Spleen (tissue), 7 donors: ENCODE measurements around the gene LCN10.

Experiments used
- CTCF ChIP-seq, 11 experiments: fragments of 200-600 bp in 7 of 11; fragments of 450-650 bp in 4 of 11; sonication (generic) in 4 of 11; IDR thresholded peaks in 8 of 11; conservative IDR thresholded peaks in 3 of 11; 1 replicate in 7 of 11; 2 replicates in 4 of 11; pipeline versions ENCODE4 v1.4.0 to v1.8.0; 2016 to 2021; ENCODE audit warnings: antibody characterized with exemption in 11 of 11, inconsistent platforms in 4 of 11, mild to moderate bottlenecking in 1 of 11
- POLR2A ChIP-seq, 3 donors: fragments of 450-650 bp; IDR thresholded peaks; one replicate each; pipeline ENCODE4 v1.5.1; 2017; ENCODE audit warnings: antibody characterized with exemption in 3 of 3, mild to moderate bottlenecking in 1 of 3
- POLR2AphosphoS5 ChIP-seq, 3 donors: sonication (generic); formaldehyde crosslinking; IDR thresholded peaks; one replicate each; pipeline ENCODE4 v1.5.1; 2017; ENCODE audit warnings: antibody characterized with exemption in 3 of 3
- donor health status: DM: no; HTN: no; CAD: no; lungs with moderate emphysema.
- donor health status: DM: no; HTN: no; CAD: no.
- donor health status: DM: no; HTN: no; CAD: no.

GRCh38 chr9:136743639-136744211 lies 985 bp upstream of the LCN10 start:
- no peak for TF ChIP-seq CTCF (IDR thresholded peaks at IDR 0.05 in 8 of 11, conservative IDR thresholded peaks at IDR 0.05 in 3 of 11)
- TF ChIP-seq POLR2A (IDR thresholded peaks at IDR 0.05), result no peak
- no peak for TF ChIP-seq POLR2AphosphoS5 (IDR thresholded peaks at IDR 0.05)
